Mesenteric fat pad (tissue), 1 donor: ENCODE data around the gene TRAK2. TPM values are rescaled to one million over a fixed set of nuclear protein-coding genes. Genes with fewer than 3 reads are reported as not detected.
"Not testable (repeated sequence)": the region's sequence is repeated elsewhere in the genome, so short reads cannot be mapped to it uniquely, and the experiment has no call there.

ENCODE experiments used
- DNase-seq: peaks from one replicate; pipeline ENCODE4 v3.0.0-alpha.2; 2020; ENCODE audit warnings: low spot score
- total RNA-seq: library from RNA; stranded (reverse); fragmentation: NEBNext Ultra II Directional; extraction: Animal tissue kit (Norgen Biotek cat#: 25700); gene quantifications from one replicate; pipeline ENCODE4 v1.2.1, GENCODE V29; 2021
- donor health status: DM: yes; HTN: yes; CAD: no.

The TRAK2 gene
- total RNA-seq, 1 donor from 2014 or later = 59.7 TPM

GRCh38 chr2:201452058-201452921 is 1.0 kb upstream of the TRAK2 start:
- peak; percentile 91 for DNase-seq

DNA sequence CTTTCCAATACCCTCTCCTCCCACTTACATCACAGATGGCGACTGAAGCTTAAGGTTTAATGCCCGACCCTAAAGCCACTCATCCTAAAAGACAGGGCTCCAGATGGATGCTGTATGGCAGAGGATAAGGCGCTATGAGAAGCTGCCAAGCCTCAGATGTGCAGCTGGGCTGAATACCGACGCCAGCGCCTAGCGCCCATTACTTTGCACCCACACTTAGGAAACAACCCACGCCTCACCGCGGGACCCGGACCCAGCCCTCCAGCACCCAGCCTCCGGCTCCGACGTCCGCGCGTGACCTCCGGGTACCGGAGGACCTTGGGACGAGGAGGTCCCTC is 335 bp downstream of the TRAK2 start:
- DNase-seq = no peak

DNA sequence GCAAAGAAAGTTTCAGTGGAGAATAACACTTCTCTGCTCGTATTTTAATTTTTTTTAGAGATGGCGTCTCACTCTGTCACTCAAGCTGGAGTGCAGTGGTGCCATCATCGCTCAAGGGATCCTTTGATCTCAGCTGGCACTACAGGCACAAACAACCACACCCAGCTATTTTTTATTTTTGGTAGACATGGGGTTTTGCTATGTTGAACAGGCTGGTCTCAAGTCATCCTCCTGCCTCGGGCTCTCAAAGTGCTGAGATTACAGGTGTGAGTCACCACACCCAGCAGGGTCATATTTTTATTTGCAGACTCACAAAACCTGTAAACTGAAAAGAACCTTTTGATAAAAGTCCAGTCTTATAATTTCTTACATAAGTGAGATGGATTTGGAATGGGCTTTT is 2.6 kb downstream of the TRAK2 start:
- no peak for DNase-seq

- no peak for DNase-seq
These were observed 3.2 kb downstream of the TRAK2 start for GRCh38 chr2:201448061-201448460.

- no peak for DNase-seq
These were observed 4.2 kb downstream of the TRAK2 start for GRCh38 chr2:201447086-201447485.

GRCh38 chr2:201444746-201445465 is 6.4 kb downstream of the TRAK2 start:
- DNase-seq = no peak

- no peak for DNase-seq
These were observed 9.8 kb downstream of the TRAK2 start for GRCh38 chr2:201441409-201441808.

- no peak for DNase-seq
These were observed 11.1 kb downstream of the TRAK2 start for GRCh38 chr2:201440182-201440581.

DNA sequence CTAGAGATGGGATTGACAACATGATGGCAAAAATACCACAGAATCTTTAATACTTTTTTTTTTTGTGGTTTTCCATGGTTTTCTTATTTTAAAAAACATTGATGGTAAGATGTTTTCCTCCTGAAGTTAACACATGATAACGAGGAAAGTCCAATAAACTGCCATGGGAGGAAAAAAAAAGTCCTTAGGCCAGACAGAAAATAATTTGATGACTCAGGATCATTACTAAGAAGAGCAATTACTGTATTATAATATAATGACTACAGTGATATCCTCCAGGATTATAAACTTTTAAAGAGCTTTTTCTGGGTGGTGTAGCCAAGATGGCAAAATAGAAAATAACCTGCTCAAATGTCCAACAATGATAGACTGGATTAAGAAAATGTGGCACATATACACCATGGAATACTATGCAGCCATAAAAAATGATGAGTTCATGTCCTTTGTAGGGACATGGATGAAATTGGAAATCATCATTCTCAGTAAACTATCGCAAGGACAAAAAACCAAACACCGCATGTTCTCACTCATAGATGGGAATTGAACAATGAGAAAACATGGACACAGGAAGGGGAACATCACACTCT is 11.8 kb downstream of the TRAK2 start:
- not testable (repeated sequence) for DNase-seq

- DNase-seq = no peak
These were observed 15.1 kb downstream of the TRAK2 start for GRCh38 chr2:201436141-201436540.

GRCh38 chr2:201433394-201433995 is 17.8 kb downstream of the TRAK2 start:
- no peak for DNase-seq

DNA sequence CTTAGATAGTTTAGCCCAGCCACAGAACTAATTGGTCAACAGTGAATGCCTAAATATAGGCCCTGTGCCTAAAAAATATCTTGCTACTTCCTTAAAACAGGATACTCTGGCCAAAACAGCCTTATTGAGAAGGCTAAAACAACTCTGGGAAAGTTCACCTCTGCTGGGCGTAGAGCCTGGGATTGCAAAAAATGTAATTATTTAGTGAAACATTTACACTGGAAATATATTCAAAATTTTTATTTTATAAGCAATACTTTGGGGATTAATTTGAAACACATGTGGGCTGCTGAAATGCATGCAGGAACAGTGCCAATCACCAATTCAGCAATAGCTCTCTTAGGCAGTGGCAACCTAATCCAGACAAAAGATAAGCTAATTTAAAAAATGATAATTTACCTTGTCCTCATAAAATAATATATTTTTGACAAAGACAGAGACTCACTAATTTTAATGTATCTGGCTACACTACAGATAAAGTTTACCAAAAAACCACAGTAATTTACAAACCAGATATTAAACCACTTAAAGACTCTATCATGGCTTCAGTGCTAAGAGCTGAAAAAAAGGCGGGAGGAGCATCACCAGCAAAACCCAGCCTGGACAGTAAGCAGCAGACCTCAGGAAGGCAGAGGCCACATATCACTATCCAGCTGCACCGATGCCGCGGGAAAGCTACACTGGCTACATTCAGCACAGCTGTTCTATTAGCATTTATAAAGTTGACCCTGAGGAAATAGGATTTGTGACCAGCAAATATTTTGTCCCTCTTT is 18.5 kb downstream of the TRAK2 start:
- no peak for DNase-seq

DNA sequence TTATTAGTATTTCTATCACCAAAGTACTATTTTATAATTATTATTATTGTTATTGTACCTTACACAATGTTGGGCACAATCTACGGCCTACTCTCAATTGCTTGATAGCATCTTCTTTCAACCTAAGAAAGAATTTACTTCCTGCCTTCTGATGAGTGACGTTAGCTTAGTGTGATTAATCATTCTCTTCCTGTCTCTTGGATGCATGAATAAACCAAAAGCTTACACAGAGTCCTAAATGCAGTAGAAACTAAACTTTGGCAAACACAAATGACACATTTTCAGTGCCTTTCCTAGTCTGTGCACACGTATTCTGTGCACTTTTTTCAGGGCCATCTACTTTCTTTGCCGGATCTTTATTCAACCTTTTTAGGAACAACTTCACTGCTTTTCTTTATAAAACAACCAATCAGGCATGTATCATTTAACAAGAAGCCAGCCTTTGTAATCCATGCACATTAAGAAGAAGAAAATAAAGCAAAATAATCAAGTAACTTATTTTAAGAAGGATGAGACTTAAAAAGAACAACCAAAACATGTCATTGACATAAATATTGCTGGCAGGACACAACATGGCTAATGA is 19.1 kb downstream of the TRAK2 start:
- DNase-seq = no peak

GRCh38 chr2:201430839-201431238 is 20.4 kb downstream of the TRAK2 start:
- DNase-seq = no peak

DNA sequence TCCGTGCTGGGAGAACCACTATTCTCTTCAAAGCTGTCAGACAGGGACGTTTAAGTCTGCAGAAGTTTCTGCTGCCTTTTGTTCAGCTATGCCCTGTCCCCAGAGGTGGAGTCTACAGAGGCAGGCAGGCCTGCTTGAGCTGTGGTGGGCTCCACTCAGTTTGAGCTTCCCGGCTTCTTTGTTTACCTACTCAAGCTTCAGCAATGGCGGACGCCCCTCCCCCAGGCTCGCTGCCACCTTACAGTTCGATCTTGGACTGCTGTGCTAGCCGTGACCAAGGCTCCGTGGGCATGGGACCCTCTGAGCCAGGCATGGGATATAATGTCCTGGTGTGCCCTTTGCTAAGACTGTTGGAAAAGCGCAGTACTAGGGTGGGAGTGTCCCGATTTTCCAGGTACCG is 20.9 kb downstream of the TRAK2 start:
- not testable (repeated sequence) for DNase-seq

DNA sequence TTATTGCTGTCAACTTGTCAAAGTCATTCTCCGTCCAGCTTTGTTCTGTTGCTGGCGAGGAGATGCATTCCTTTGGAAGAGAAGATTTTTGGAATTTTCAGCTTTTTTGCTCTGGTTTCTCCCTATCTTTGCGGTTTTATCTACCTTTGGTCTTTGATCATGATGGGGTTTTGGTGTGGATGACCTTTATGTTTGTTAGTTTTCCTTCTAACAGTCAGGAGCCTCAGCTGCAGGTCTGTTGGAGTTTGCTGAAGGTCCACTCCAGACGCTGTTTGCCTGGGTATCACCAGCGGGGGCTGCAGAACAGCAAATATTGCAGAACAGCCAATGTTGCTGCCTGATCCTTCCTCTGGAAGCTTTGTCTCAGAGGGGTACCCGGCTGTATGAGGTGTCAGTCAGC is 21.4 kb downstream of the TRAK2 start:
- DNase-seq = not testable (repeated sequence)

GRCh38 chr2:201428366-201428765 is 22.9 kb downstream of the TRAK2 start:
- not testable (repeated sequence) for DNase-seq

GRCh38 chr2:201425952-201426351 is 25.3 kb downstream of the TRAK2 start:
- DNase-seq = no peak

GRCh38 chr2:201420442-201421113 is 30.7 kb downstream of the TRAK2 start:
- no peak for DNase-seq

- DNase-seq = no peak
These were observed 31.3 kb downstream of the TRAK2 start for GRCh38 chr2:201419986-201420385.
